GM18907 (cell line): ENCODE data around the gene LMO2.
"Not testable (repeated sequence)": the region's sequence is repeated elsewhere in the genome, so short reads cannot be mapped to it uniquely, and the experiment has no call there.

Experiments used
- ATAC-seq: cut with Tn5 transposase; IDR thresholded peaks from one replicate; pipeline ENCODE4 v1.9.1; 2021; ENCODE audit warnings: mild to moderate bottlenecking, moderate library complexity; ENCODE audit not compliant: unreplicated experiment

The LMO2 gene

GRCh38 chr11:33863418-33864172 is 28.3 kb downstream of the LMO2 start:
- ATAC-seq, result no peak

- no peak for ATAC-seq
Measured at GRCh38 chr11:33861941-33862589, 29.8 kb downstream of the LMO2 start.

GRCh38 chr11:33861386-33861785 is 30.5 kb downstream of the LMO2 start:
- ATAC-seq, result no peak

GRCh38 chr11:33860926-33861325 is 30.9 kb downstream of the LMO2 start:
- ATAC-seq, result no peak

GRCh38 chr11:33859306-33859705 is 32.6 kb downstream of the LMO2 start:
- ATAC-seq, result no peak

GRCh38 chr11:33857933-33858371 is 33.9 kb downstream of the LMO2 start:
- peak; percentile 58 for ATAC-seq

GRCh38 chr11:33855500-33855899 is 36.4 kb downstream of the LMO2 start:
- ATAC-seq, result no peak

GRCh38 chr11:33848717-33849390 is 43.0 kb downstream of the LMO2 start:
- no peak for ATAC-seq

GRCh38 chr11:33847251-33847650 is 44.6 kb downstream of the LMO2 start:
- ATAC-seq, result no peak

GRCh38 chr11:33844236-33844635 is 47.6 kb downstream of the LMO2 start:
- ATAC-seq, result no peak

- ATAC-seq, result no peak
Measured at GRCh38 chr11:33843018-33843417, 48.9 kb downstream of the LMO2 start.

GRCh38 chr11:33842236-33842915 is 49.5 kb downstream of the LMO2 start:
- ATAC-seq, result no peak

- not testable (repeated sequence) for ATAC-seq
Measured at GRCh38 chr11:33838234-33838633, 53.6 kb downstream of the LMO2 start.

- not testable (repeated sequence) for ATAC-seq
Measured at GRCh38 chr11:33837334-33837733, 54.5 kb downstream of the LMO2 start.

- ATAC-seq, result no peak
Measured at GRCh38 chr11:33835143-33835878, 56.6 kb downstream of the LMO2 start.

- no peak for ATAC-seq
Measured at GRCh38 chr11:33832676-33833075, 59.2 kb downstream of the LMO2 start.

GRCh38 chr11:33830903-33831648 is 60.8 kb downstream of the LMO2 start:
- ATAC-seq, result no peak

- ATAC-seq, result no peak
Measured at GRCh38 chr11:33829430-33830141, 62.3 kb downstream of the LMO2 start.
